GM13977 (cell line): ENCODE measurements around the gene NARS2.

ENCODE experiments used
- DNase-seq: peaks from one replicate; pipeline ENCODE4 v3.0.0; 2012; ENCODE audit warnings: low spot score
- CTCF ChIP-seq: IDR thresholded peaks from 2 replicates; pipeline ENCODE4 v1.5.1; 2012; ENCODE audit warnings: mild to moderate bottlenecking, control low read depth; ENCODE audit not compliant: insufficient read depth; ENCODE audit errors: extremely low read depth, missing control alignments
- in situ Hi-C: fragments of 300-500 bp; cut with MboI; formaldehyde crosslinking; loops from one replicate; pipeline ENCODE4 v1.12.0; 2022; ENCODE audit warnings: low sequenced_read_pairs, low pct_unique_long_range_greater_than_20kb, mixed read lengths, inconsistent platforms; ENCODE audit not compliant: unreplicated experiment

Gene NARS2

GRCh38 chr11:78542007-78542406, 32.7 kb downstream of the NARS2 start:
- no peak for TF ChIP-seq CTCF
- DNase-seq = peak; percentile 39
- in situ Hi-C loops = no loop called here

DNA sequence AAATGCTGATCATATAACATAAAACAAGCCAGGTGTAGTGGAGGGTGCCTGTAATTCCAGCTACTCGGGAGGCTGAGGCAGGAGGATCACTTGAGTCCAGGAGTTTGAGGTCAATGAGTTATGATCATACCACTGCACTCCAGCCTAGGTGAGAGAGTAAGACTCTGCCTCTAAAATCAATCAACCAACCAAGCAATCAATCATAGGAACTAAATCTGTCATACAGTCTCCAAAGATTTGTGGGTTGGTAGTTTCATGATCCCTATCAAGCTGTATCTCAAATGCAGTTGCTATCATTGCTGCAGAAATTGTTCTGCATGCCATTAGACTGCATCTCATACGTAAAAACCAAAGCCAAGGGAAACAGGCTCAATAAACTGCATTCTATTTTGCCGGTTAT, 33.1 kb downstream of the NARS2 start:
- no peak for TF ChIP-seq CTCF
- no peak for DNase-seq
- in situ Hi-C loops = no loop called here

GRCh38 chr11:78540256-78540655, 34.4 kb downstream of the NARS2 start:
- TF ChIP-seq CTCF = no peak
- in situ Hi-C loops = no loop called here
- DNase-seq = no peak

- TF ChIP-seq CTCF = no peak
- DNase-seq = no peak
- in situ Hi-C loops = no loop called here
Observed at GRCh38 chr11:78539506-78539905, 35.2 kb downstream of the NARS2 start.

- DNase-seq = no peak
- in situ Hi-C loops = no loop called here
- no peak for TF ChIP-seq CTCF
Observed at GRCh38 chr11:78536933-78537332, 37.7 kb downstream of the NARS2 start.

GRCh38 chr11:78535920-78536319, 38.7 kb downstream of the NARS2 start:
- DNase-seq = no peak
- no peak for TF ChIP-seq CTCF
- in situ Hi-C loops = no loop called here

GRCh38 chr11:78535027-78535426, 39.6 kb downstream of the NARS2 start:
- no peak for TF ChIP-seq CTCF
- in situ Hi-C loops = no loop called here
- DNase-seq = peak; percentile 39
